ENCODE results near the gene CFAP45. TPM values are rescaled to one million over a fixed set of nuclear protein-coding genes. Genes with fewer than 3 reads are reported as not detected.

The CFAP45 gene
- total RNA-seq, 4 donors from 2014 or later, result 0.46 to 3.0 (median 0.66) TPM

- TF ChIP-seq CTCF (IDR thresholded peaks at IDR 0.05) (no peak), POLR2A (IDR thresholded peaks at IDR 0.05) (no peak)
- no peak for DNase-seq (ENCODE audit: low spot score in 2 of 2)
- intact Hi-C loops (cut with DNase I; ENCODE audit: low total_unique reads), result no loop called here
- no peak overlapping the region for H3K4me3 ChIP-seq (ENCODE audit: low read depth, poor library complexity, severe bottlenecking)
- 90 to 91% methylated on average over 16 of the region's 16 CpGs for WGBS, 2 donors
Measured at GRCh38 chr1:159927211-159927848, 27.4 kb upstream of the CFAP45 start.

- 4 to 7% methylated on average over 7 of the region's 7 CpGs for whole genome bisulfite sequencing, 2 donors
Measured at GRCh38 chr1:159925719-159926078, 25.7 kb upstream of the CFAP45 start.

GRCh38 chr1:159924791-159925718 lies 25.1 kb upstream of the CFAP45 start, which contains the start of gene TAGLN2:
Gene TAGLN2, minus strand, starts transcription at chr1:159925507. Its CDS starts 4,998 bp downstream, at chr1:159920509.
- 0% methylated on average over 41 to 51 of the region's 58 CpGs for WGBS, 2 donors
- intact Hi-C loops (cut with DNase I; ENCODE audit: low total_unique reads), result no loop called here
- TF ChIP-seq POLR2A (IDR thresholded peaks at IDR 0.05), result peak in 1 of 2 donors; percentile 51
- TF ChIP-seq CTCF (IDR thresholded peaks at IDR 0.05), result no peak
- peak within 1 kb of the TSS; percentile 78 for H3K4me3 ChIP-seq (ENCODE audit: low read depth, poor library complexity, severe bottlenecking)
- DNase-seq (ENCODE audit: low spot score in 2 of 2), result peak; percentile 90 to 98

More at GRCh38 chr1:159925719-159926078, 25.7 kb upstream of the CFAP45 start:
- H3K4me3 ChIP-seq (ENCODE audit: low read depth, poor library complexity, severe bottlenecking), result peak overlapping the region; percentile 78
- DNase-seq (ENCODE audit: low spot score in 2 of 2), result no peak
- intact Hi-C loops (cut with DNase I; ENCODE audit: low total_unique reads), result no loop called here
- TF ChIP-seq POLR2A (IDR thresholded peaks at IDR 0.05) (no peak), CTCF (IDR thresholded peaks at IDR 0.05) (no peak)

- TF ChIP-seq CTCF (IDR thresholded peaks at IDR 0.05) (no peak), POLR2A (IDR thresholded peaks at IDR 0.05) (peak in 1 of 2 donors; percentile 3)
- 0 to 1% methylated on average over 13 to 24 of the region's 31 CpGs for WGBS, 2 donors
- intact Hi-C loops (cut with DNase I; ENCODE audit: low total_unique reads), result no loop called here
- peak overlapping the region; percentile 78 for H3K4me3 ChIP-seq (ENCODE audit: low read depth, poor library complexity, severe bottlenecking)
- DNase-seq (ENCODE audit: low spot score in 2 of 2), result peak; percentile 84 to 98
Measured at GRCh38 chr1:159924025-159924790, 24.2 kb upstream of the CFAP45 start.

GRCh38 chr1:159923203-159924024 lies 23.4 kb upstream of the CFAP45 start:
- WGBS, 2 donors, result 0 to 1% methylated on average over 20 of the region's 20 CpGs
- DNase-seq (ENCODE audit: low spot score in 2 of 2), result peak; percentile 91 to 97
- peak in 1 of 2 donors; percentile 20 for TF ChIP-seq POLR2A (IDR thresholded peaks at IDR 0.05)
- TF ChIP-seq CTCF (IDR thresholded peaks at IDR 0.05), result no peak
- peak overlapping the region; percentile 78 for H3K4me3 ChIP-seq (ENCODE audit: low read depth, poor library complexity, severe bottlenecking)
- intact Hi-C loops (cut with DNase I; ENCODE audit: low total_unique reads), result no loop called here

All from lower leg skin (tissue), 4 donors.